Mucosa of stomach (tissue), 1 donor: ENCODE results near the gene POLG2.
"Not testable (repeated sequence)": the region's sequence is repeated elsewhere in the genome, so short reads cannot be mapped to it uniquely, and the experiment has no call there.

Source experiments
- H3K27me3 ChIP-seq: one replicate; pipeline ENCODE4 v1.7.0; 2013; ENCODE audit warnings: mild to moderate bottlenecking, low read length; ENCODE audit not compliant: control insufficient read depth, insufficient read depth
- H3K36me3 ChIP-seq: one replicate; pipeline ENCODE4 v1.7.0; 2013; ENCODE audit warnings: low read length; ENCODE audit not compliant: control insufficient read depth, insufficient read depth
- H3K4me1 ChIP-seq: one replicate; pipeline ENCODE4 v1.7.0; 2013; ENCODE audit warnings: mild to moderate bottlenecking, low read length; ENCODE audit not compliant: control insufficient read depth, insufficient read depth
- H3K4me3 ChIP-seq: one replicate; pipeline ENCODE4 v1.7.0; 2013; ENCODE audit warnings: low read length
- H3K9ac ChIP-seq: one replicate; pipeline ENCODE4 v1.7.0; 2013; ENCODE audit warnings: mild to moderate bottlenecking, low read length, moderate library complexity
- H3K9me3 ChIP-seq: one replicate; pipeline ENCODE4 v1.7.0; 2013; ENCODE audit warnings: mild to moderate bottlenecking, low read length, moderate library complexity; ENCODE audit not compliant: control insufficient read depth
- donor health status: Pancreatic carcinoma.

The POLG2 gene

DNA sequence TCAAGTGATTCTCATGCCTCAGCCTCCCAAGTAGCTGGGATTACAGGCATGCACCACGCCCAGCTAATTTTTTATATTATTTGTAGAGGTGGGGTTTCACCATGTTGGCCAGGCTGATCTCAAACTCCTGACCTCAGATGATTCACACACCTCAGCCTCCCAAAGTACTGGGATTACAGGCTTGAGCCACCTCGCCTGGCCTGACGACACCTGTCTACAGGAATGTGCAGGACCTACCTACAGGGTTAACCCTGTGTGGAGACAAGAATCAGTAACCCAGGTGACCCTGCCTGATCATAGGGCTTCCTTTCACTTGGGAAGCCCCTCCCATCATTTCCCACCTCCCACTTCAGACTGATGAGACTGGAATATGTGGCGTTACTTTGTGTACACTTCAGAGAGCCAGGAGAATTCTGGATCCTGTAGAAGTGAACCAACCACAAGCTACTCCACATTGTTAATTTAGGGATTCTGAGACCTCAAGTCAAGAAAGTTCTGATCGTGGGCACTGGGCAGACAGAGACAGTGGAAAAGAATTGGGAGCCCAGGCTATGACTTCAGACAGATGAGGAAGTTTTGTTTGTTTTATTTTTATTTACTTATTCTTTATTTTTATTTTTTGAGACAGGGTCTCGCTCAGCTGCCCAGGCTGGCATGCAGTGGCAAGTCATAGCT lies 53.6 kb downstream of the POLG2 start:
- Histone ChIP-seq H3K9me3 (no peaks in the 10 kb centered on the region), H3K4me1 (peaks cover 13% of the 10 kb centered on the region), H3K36me3 (no peaks in the 10 kb centered on the region), H3K27me3 (no peaks in the 10 kb centered on the region), H3K4me3 (no peak overlapping the region), H3K9ac (no peak overlapping the region)

- no peak overlapping the region for H3K9ac ChIP-seq
- H3K4me3 ChIP-seq = no peak overlapping the region
- peaks cover 6% of the 10 kb centered on the region for H3K9me3 ChIP-seq
- H3K36me3 ChIP-seq = no peaks in the 10 kb centered on the region
- H3K4me1 ChIP-seq = peaks cover 13% of the 10 kb centered on the region
- H3K27me3 ChIP-seq = no peaks in the 10 kb centered on the region
These were observed 54.3 kb downstream of the POLG2 start for GRCh38 chr17:64442541-64442971.

DNA sequence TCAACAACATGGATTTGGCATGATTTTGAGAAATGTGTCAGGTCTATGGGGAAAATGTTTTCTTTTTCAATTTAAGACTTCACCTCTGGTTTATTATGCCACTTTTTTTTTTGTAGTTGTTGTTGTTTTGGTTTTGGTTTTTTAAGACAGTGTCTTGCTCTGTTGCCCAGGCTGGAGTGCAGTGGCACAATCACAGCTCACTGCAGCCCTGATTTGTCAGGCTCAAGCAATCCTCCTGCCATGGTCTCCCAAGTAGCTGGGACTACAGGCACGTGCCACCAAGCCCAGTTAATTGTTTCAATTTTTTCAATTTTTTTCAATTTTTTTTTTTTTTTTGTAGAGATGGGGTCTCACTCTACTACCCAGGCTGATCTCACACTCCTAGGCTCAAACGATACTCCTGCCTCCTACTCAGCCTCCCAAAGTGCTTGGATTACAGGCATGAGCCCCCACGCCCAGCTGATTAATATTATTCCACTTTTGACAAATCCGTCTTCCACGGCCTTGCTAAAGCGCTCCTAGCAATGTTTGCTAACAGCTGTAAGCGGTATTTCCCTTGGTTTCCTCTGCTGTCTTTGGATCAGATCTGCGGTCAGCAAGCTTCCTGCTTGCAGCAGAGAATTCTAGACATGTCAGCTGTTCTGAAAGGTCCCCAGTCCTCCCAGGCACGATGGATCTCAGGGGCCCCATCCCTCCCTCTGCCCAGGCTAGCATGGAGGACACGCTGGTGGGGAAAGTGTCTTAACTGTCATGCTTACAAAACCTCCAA lies 54.9 kb downstream of the POLG2 start:
- no peak overlapping the region for H3K4me3 ChIP-seq
- peaks cover 7% of the 10 kb centered on the region for H3K9me3 ChIP-seq
- no peaks in the 10 kb centered on the region for H3K36me3 ChIP-seq
- H3K4me1 ChIP-seq = peaks cover 13% of the 10 kb centered on the region
- no peaks in the 10 kb centered on the region for H3K27me3 ChIP-seq
- H3K9ac ChIP-seq = no peak overlapping the region

DNA sequence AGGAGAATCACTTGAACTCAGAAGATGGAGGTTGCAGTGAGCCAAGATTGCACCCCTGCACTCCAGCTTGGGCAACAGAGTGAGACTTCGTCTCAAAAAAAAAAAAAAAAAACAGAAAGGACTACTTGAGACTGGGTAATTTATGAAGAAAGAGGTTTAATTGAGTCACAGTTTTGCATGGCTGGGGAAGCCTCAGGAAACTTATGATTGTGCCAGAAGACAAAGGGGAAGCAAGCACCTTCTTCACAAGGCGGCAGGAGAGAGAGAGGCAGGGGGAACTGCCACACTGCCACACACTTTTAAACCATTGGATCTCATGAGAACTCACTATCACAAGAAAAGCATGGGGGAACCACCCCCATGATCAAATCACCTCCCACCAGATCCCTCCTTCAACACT lies 56.9 kb downstream of the POLG2 start:
- no peak overlapping the region for H3K9ac ChIP-seq
- no peak overlapping the region for H3K4me3 ChIP-seq
- H3K9me3 ChIP-seq = peaks cover 7% of the 10 kb centered on the region
- H3K4me1 ChIP-seq = peaks cover 13% of the 10 kb centered on the region
- H3K27me3 ChIP-seq = no peaks in the 10 kb centered on the region
- H3K36me3 ChIP-seq = no peaks in the 10 kb centered on the region

- H3K27me3 ChIP-seq, H3K9me3 ChIP-seq, H3K4me3 ChIP-seq, H3K9ac ChIP-seq, H3K36me3 ChIP-seq: not testable (repeated sequence)
- H3K4me1 ChIP-seq = peaks cover 13% of the 10 kb centered on the region
These were observed 57.3 kb downstream of the POLG2 start for GRCh38 chr17:64439521-64439920.

DNA sequence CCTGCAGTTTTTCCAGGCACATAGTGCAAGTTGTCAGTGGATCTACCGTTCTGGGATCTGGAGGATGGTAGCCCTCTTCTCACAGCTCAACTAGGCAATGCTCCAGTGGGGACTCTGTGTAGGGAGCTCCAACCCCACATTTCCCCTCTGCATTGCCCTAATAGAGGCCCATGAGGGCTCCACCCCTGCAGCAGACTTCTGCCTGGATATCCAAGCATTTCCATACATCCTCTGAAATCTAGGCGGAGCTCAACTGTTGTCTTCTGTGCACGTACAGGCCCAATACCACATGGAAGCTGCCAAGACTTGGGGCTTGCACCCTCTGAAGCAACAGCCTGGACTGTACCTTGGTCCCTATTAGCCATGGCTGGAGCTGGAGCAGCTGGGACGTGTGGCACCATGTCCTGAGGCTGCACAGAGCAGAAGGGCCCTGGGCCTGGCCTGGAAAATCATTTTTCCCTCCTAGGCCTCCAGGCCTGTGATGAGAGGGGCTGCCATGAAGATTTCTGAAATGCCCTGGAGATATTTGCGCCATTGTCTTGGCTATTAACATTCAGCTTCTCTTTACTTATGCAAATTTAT lies 58.8 kb downstream of the POLG2 start:
- no peak overlapping the region for H3K9ac ChIP-seq
- H3K9me3 ChIP-seq = peaks cover 7% of the 10 kb centered on the region
- H3K27me3 ChIP-seq = no peaks in the 10 kb centered on the region
- H3K36me3 ChIP-seq = no peaks in the 10 kb centered on the region
- peaks cover 10% of the 10 kb centered on the region for H3K4me1 ChIP-seq
- no peak overlapping the region for H3K4me3 ChIP-seq

GRCh38 chr17:64431534-64431933 lies 65.3 kb downstream of the POLG2 start:
- Histone ChIP-seq H3K9me3 (no peaks in the 10 kb centered on the region), H3K4me3 (no peak overlapping the region), H3K36me3 (no peaks in the 10 kb centered on the region)

GRCh38 chr17:64430036-64430435 lies 66.8 kb downstream of the POLG2 start:
- H3K4me1 ChIP-seq, H3K36me3 ChIP-seq, H3K9me3 ChIP-seq, H3K4me3 ChIP-seq, H3K27me3 ChIP-seq, H3K9ac ChIP-seq: not testable (repeated sequence)

More at GRCh38 chr17:64431534-64431933, 65.3 kb downstream of the POLG2 start:
- Histone ChIP-seq H3K27me3 (no peaks in the 10 kb centered on the region), H3K4me1 (no peaks in the 10 kb centered on the region), H3K9ac (no peak overlapping the region)

- no peaks in the 10 kb centered on the region for H3K4me1 ChIP-seq
- no peak overlapping the region for H3K9ac ChIP-seq
- H3K27me3 ChIP-seq = no peaks in the 10 kb centered on the region
- H3K9me3 ChIP-seq = no peaks in the 10 kb centered on the region
- H3K36me3 ChIP-seq = no peaks in the 10 kb centered on the region
- no peak overlapping the region for H3K4me3 ChIP-seq
These were observed 68.4 kb downstream of the POLG2 start for GRCh38 chr17:64428406-64428805.
